Measurements from ENCODE around the gene PPP1CA.

Gene PPP1CA

GRCh38 chr11:67445515-67445914, 43.9 kb upstream of the PPP1CA start:
- Histone ChIP-seq H3K4me1 (ENCODE audit: low read depth, poor library complexity, severe bottlenecking) (no peaks in the 10 kb centered on the region), H2AFZ (ENCODE audit: low read depth) (no peak overlapping the region), H3K27me3 (ENCODE audit: insufficient read depth, low read depth) (peaks cover 30% of the 10 kb centered on the region)

DNA sequence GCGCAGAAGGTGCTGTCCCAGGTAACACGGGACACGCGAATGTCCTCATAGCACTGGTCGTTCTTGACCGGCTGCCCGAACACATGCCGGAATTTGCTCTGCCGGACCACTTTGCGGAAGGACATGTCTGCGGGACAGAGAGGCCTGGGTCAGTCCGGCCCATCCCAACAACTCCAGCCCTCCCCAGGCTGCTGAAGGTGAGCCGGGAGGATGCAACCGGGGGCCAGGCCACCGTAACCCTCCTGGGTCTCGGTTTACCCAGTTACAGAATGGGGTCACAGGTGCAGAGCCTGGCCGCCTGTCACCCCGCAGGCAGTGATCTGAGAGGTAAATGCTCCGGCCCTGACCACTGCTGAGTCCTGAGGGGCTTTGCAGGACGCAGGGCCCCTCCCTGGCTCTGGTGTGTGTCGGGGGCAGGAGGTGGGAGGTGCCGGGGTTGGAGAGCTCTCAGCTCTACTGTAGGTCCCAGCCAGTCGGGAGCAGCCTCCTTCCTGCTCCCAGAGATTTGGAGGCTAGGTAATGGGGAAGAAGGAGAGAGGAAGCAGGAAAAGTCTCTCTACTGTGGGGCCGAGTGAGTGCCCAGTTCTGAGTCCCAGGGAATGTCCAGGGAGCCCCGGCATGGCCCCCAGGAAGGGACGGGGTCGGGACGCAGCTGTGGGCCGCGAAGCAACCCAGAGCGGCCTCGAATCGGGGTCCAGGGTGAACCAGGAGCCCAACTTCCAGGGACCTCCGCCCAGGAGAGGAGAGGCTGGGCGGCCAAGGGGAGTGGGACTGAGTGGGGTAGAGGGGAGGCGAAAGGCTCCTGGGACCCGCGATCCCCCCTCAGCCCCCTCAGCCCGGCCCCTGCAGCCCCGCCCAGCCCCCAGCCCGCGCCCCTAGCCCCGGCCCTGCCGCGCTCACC, 41.1 kb upstream of the PPP1CA start:
- Histone ChIP-seq H3K27ac (no peak overlapping the region), H3K9ac (no peak overlapping the region), H3K36me3 (ENCODE audit: insufficient read depth) (no peaks in the 10 kb centered on the region), H3K27me3 (ENCODE audit: insufficient read depth, low read depth) (peaks cover 25% of the 10 kb centered on the region), H3K4me1 (ENCODE audit: low read depth, poor library complexity, severe bottlenecking) (no peaks in the 10 kb centered on the region), H4K20me1 (ENCODE audit: insufficient read depth) (no peaks in the 10 kb centered on the region), H3K4me2 (no peak overlapping the region), H2AFZ (ENCODE audit: low read depth) (no peak overlapping the region), H3K79me2 (ENCODE audit: insufficient read depth, low read depth) (no peaks in the 10 kb centered on the region), H3K4me3 (IDR thresholded peaks at IDR 0.05; ENCODE audit: insufficient read depth, low read depth, low read length) (no peak overlapping the region)
- TF ChIP-seq CTCF (conservative IDR thresholded peaks at IDR 0.05; ENCODE audit: low read depth, low read length), result no peak

More at GRCh38 chr11:67445515-67445914, 43.9 kb upstream of the PPP1CA start:
- Histone ChIP-seq H4K20me1 (ENCODE audit: insufficient read depth) (no peaks in the 10 kb centered on the region), H3K4me3 (IDR thresholded peaks at IDR 0.05; ENCODE audit: insufficient read depth, low read depth, low read length) (no peak overlapping the region), H3K9ac (no peak overlapping the region), H3K36me3 (ENCODE audit: insufficient read depth) (no peaks in the 10 kb centered on the region), H3K4me2 (no peak overlapping the region), H3K79me2 (ENCODE audit: insufficient read depth, low read depth) (no peaks in the 10 kb centered on the region), H3K27ac (no peak overlapping the region)
- TF ChIP-seq CTCF (conservative IDR thresholded peaks at IDR 0.05; ENCODE audit: low read depth, low read length), result no peak

GRCh38 chr11:67441731-67442351, 40.2 kb upstream of the PPP1CA start:
- Histone ChIP-seq H3K4me3 (IDR thresholded peaks at IDR 0.05; ENCODE audit: insufficient read depth, low read depth, low read length) (no peak overlapping the region), H3K36me3 (ENCODE audit: insufficient read depth) (no peaks in the 10 kb centered on the region), H3K27me3 (ENCODE audit: insufficient read depth, low read depth) (peaks cover 16% of the 10 kb centered on the region), H3K4me2 (no peak overlapping the region), H4K20me1 (ENCODE audit: insufficient read depth) (no peaks in the 10 kb centered on the region), H3K27ac (no peak overlapping the region), H3K4me1 (ENCODE audit: low read depth, poor library complexity, severe bottlenecking) (no peaks in the 10 kb centered on the region), H3K9ac (no peak overlapping the region), H2AFZ (ENCODE audit: low read depth) (no peak overlapping the region), H3K79me2 (ENCODE audit: insufficient read depth, low read depth) (no peaks in the 10 kb centered on the region)
- TF ChIP-seq CTCF (conservative IDR thresholded peaks at IDR 0.05; ENCODE audit: low read depth, low read length), result no peak

DNA sequence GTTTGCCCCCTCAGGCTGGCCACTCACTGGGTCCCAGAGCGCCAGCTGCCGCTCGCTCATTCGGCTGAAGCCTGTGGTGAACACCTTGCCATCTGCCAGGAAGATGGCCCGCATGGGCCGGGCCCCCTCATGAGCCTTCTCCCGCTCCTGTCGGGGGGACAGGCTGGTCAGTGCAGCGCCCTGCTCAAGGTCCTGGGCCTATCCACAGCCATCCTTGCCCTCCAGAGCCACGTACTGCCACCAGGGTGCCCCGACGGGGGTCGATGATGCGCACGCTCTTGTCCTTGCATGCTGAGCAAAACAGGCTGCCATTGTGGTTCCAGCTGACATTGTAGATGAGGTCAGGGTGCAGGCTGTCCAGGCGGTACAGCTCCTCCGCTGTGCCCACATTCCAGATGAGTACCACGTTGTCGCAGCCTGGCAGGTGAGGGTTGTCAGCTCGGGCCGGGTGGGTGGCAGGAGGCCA, 39.5 kb upstream of the PPP1CA start:
- H3K79me2 ChIP-seq (ENCODE audit: insufficient read depth, low read depth), result no peaks in the 10 kb centered on the region
- peaks cover 11% of the 10 kb centered on the region for H3K27me3 ChIP-seq (ENCODE audit: insufficient read depth, low read depth)
- H3K4me2 ChIP-seq, result no peak overlapping the region
- H3K27ac ChIP-seq, result no peak overlapping the region
- no peak overlapping the region for H2AFZ ChIP-seq (ENCODE audit: low read depth)
- no peaks in the 10 kb centered on the region for H3K36me3 ChIP-seq (ENCODE audit: insufficient read depth)
- no peaks in the 10 kb centered on the region for H3K4me1 ChIP-seq (ENCODE audit: low read depth, poor library complexity, severe bottlenecking)
- TF ChIP-seq CTCF (conservative IDR thresholded peaks at IDR 0.05; ENCODE audit: low read depth, low read length), result no peak
- H4K20me1 ChIP-seq (ENCODE audit: insufficient read depth), result no peaks in the 10 kb centered on the region
- H3K4me3 ChIP-seq (IDR thresholded peaks at IDR 0.05; ENCODE audit: insufficient read depth, low read depth, low read length), result no peak overlapping the region
- H3K9ac ChIP-seq, result no peak overlapping the region
